DMS153 (cell line): ENCODE data around the gene TFEB.

Source experiments
- DNase-seq: peaks from one replicate; lab custom pipeline; 2025; lab: John Stamatoyannopoulos, UW

TFEB gene

DNA sequence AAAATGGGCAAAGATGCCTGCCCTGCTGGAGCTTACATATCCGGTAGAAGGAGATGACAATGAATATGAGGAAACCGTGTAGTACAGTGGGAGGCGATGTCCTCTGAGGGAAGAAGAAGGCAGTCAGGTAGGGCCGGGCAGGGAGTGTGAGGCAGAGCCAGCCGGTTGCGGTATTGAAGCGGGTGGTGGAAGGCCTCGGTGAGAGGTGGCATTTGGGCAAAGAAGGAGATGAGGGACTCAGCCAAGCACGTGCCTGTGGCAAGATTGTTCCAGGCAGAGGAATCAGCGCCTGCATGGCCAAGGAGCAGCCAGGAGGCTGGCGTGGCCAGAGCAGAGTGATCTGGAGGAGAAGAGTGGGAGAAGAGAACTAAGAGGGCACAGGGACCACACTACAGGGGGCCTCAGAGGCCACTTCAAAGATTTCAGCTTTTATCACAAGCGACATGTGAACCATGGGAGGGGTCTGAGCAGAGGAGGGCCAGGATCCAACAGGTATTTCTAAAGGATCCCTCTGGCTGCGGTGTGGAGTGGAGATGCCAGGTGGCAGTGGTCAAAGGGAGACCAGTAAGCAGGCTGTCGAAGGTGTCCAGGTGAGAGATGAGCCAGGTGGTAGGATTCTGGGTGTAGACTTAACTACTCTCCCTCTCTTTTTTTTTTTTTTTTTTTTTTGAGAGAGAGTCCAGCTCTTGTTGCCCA lies 83.3 kb downstream of the TFEB start:
- no peak for DNase-seq

DNA sequence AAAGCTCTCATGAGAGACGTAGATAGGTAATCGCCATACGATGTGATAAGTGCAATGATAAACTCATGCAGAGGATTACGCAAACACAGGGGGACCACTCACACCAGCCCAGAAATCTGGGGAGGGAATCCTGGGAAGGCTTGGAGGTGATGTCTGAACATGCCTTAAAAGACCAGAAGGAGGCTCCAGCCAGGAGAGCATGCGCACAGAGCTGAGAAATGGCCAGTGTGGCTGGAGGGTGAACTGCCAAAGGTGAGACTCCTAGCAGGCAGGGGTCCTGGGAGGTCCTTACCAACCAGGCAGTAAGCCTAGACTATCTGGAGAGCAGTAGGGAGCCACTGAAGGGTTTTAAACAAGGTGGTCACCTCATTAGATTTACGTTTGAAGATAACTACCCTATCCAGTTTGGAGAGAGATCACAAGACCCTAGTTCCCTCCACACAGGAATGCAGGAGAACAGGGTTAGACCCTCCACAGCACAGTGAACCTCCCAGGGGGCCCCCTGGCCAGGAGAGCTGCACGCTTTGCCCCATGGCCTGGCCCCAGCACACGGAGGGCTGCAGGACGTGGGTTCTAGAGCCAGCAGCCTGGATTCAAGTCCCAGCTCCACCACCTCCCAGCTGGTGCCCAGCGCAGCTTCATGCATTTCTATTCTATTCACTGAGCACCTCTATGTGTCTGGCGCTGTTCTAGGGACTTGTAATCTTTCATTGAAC lies 84.0 kb downstream of the TFEB start:
- DNase-seq, result no peak

DNA sequence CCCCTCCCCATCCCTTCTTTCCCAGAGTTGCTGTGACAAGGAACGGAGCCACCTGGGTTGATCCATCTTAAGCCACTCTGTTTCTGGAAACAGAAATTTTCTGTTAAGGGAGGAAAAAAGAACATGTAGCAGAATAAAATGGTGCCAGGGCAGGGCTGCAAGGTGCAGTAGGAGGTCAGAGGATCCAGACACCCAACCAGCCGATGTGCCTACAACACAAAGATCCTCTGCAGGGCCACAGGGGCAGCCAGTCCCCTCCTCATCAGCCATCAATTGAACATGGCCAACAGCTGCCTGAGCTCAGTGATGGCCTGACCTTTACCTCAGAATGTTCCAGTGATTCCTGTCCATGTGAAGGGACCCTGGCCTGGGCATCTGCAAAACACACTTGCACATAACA lies 85.3 kb downstream of the TFEB start:
- no peak for DNase-seq

GRCh38 chr6:41649596-41649995 lies 85.8 kb downstream of the TFEB start:
- DNase-seq, result no peak

- no peak for DNase-seq
These were observed 86.5 kb downstream of the TFEB start for GRCh38 chr6:41648921-41649320.

DNA sequence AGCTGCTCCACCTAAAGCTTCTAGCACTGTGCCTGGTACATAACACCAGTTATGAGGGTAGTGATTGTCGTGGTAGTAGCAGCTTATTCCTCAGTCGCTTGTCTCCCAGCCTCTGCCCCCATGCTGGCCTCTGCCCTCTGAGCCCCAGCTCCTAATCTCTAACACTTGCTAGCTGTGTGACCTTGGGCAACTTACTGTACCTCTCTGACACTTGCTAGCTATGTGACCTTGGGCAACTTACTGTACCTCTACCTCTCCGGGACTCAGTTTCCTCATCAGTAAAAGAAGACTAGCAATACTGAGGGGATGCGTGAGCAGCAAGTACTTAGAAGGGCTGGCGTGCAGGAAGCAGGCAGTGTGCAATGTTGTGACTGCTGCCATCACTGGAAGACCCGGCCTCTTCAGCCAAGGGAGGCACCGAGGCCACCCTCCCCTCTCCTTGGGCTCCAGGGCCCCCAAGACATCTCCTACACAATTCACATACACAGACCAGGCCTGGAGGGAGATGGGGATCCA lies 87.3 kb downstream of the TFEB start:
- DNase-seq, result no peak

GRCh38 chr6:41647061-41647511 lies 88.3 kb downstream of the TFEB start:
- no peak for DNase-seq

GRCh38 chr6:41646026-41646795 lies 89.2 kb downstream of the TFEB start:
- DNase-seq, result no peak

DNA sequence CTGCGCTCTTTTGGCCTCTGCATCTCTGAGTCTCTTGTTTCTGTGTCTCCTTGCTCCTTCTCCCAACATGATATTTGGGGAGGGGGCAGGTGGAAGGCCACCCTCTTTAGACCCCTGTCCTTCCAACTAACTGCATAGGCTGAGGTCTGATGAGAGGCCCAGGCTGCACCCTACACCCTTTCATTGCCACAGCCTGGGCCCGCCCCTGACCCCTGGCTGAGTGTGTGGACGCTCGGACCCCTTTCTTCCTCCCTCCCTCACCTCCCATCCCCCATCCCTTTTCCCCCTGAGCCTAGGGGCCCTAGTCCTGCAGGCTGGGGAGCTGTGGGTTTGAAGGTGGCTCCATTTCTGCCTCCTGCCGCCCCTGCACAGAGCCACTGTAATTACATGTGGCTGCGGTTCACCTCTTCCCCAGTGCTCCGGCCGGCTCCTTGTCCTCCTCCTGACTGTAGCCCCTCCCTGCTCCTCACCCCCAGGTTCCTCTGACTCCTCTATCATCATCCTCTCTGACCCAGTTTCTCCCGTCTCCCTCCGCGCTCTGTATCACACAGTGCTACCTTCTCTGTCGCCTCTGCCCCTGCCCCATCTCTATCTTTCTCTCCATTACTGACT lies 90.3 kb downstream of the TFEB start:
- no peak for DNase-seq

GRCh38 chr6:41644297-41644879 lies 91.0 kb downstream of the TFEB start:
- DNase-seq, result no peak

GRCh38 chr6:41643899-41644269 lies 91.5 kb downstream of the TFEB start:
- no peak for DNase-seq

- no peak for DNase-seq
These were observed 92.2 kb downstream of the TFEB start for GRCh38 chr6:41642960-41643898.

- DNase-seq, result no peak
These were observed 93.1 kb downstream of the TFEB start for GRCh38 chr6:41642090-41642959.

GRCh38 chr6:41641352-41641925 lies 94.0 kb downstream of the TFEB start:
- DNase-seq, result no peak

DNA sequence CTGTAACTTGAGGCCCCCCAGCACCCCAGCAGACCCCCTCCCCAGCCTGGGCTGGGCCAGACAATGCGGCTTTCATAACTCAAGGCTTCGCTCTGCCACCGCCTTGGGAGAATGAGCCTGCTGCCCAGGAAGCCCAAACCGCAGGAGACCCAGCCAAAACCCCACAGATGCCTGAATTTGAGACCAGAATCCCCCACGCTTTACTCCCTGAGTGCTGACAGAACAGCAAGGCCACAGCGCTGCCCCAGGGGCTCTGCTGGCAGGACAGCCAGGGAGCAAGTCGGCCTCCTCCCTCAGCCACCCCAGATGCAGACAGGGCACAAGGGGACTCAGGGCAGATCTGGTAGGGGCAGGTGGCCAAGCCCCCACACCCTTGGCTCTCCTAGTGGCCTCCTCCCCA lies 95.0 kb downstream of the TFEB start:
- no peak for DNase-seq

DNA sequence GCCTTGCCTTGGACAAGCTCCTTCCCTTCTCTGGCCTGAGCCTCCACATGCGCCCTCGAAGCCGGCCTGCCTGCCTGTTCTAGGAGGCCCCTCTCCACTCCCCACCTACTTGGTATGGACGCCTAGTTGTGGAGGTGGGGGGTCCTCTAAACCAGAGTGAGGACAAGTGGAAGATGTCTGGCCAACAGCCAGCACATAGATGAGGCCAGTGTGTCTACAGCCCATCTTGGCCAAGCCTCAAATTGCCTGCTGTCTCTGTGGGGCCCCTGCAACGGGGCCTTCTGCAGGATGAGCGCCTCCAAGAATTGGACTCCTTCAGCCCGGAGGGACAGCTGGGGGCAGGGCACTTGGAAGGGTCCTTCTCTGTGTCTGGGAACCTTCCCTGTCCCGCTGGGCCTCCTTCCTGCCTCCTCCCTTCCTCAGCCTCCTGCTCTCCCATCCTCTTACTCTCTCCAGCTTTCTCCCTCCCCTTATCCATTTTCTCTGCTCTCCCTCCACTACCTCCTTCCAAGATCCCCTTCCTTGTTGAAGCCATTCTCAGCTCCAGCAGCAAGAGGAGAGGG lies 95.5 kb downstream of the TFEB start:
- no peak for DNase-seq

- no peak for DNase-seq
These were observed 96.2 kb downstream of the TFEB start for GRCh38 chr6:41638935-41639808.
